NCI-H446 treated with DMSO at 0.1 percent for 48 hours (cell line): ENCODE results near the gene MAPKAPK5.
A peak's percentile ranks its signal among the peaks of the same experiment; 100 is the strongest.
"Not testable (repeated sequence)": the region's sequence is repeated elsewhere in the genome, so short reads cannot be mapped to it uniquely, and the experiment has no call there.

ENCODE experiments used
- DNase-seq: peaks from one replicate; lab custom pipeline; 2025; lab: John Stamatoyannopoulos, UW

Gene MAPKAPK5

GRCh38 chr12:111841750-111842555, at the start of gene MAPKAPK5:
Gene MAPKAPK5 (plus strand): TSS chr12:111842228. CDS start chr12:111842734, 506 bp downstream.
- DNase-seq: peak; percentile 72

GRCh38 chr12:111792856-111793235, 49.2 kb upstream of the MAPKAPK5 start:
- DNase-seq: no peak

- no peak for DNase-seq
These were observed 43.8 kb upstream of the MAPKAPK5 start for GRCh38 chr12:111798182-111798581.

GRCh38 chr12:111799758-111800157, 42.3 kb upstream of the MAPKAPK5 start:
- no peak for DNase-seq

- DNase-seq: no peak
These were observed 38.9 kb upstream of the MAPKAPK5 start for GRCh38 chr12:111803038-111803626.

GRCh38 chr12:111803851-111804250, 38.2 kb upstream of the MAPKAPK5 start:
- no peak for DNase-seq

GRCh38 chr12:111806304-111806703, 35.7 kb upstream of the MAPKAPK5 start:
- no peak for DNase-seq

- no peak for DNase-seq
These were observed 34.8 kb upstream of the MAPKAPK5 start for GRCh38 chr12:111807232-111807631.

GRCh38 chr12:111812881-111813741, 28.9 kb upstream of the MAPKAPK5 start:
- peak; percentile 59 for DNase-seq

- no peak for DNase-seq
These were observed 25.9 kb upstream of the MAPKAPK5 start for GRCh38 chr12:111816065-111816615.

GRCh38 chr12:111816898-111817297, 25.1 kb upstream of the MAPKAPK5 start:
- DNase-seq: not testable (repeated sequence)

GRCh38 chr12:111818340-111818739, 23.7 kb upstream of the MAPKAPK5 start:
- DNase-seq: no peak

- no peak for DNase-seq
These were observed 22.6 kb upstream of the MAPKAPK5 start for GRCh38 chr12:111819191-111820158.

- DNase-seq: not testable (repeated sequence)
These were observed 21.2 kb upstream of the MAPKAPK5 start for GRCh38 chr12:111820828-111821227.

- DNase-seq: no peak
These were observed 19.1 kb upstream of the MAPKAPK5 start for GRCh38 chr12:111822886-111823285.

GRCh38 chr12:111823891-111824290, 18.1 kb upstream of the MAPKAPK5 start:
- no peak for DNase-seq

GRCh38 chr12:111824312-111824711, 17.7 kb upstream of the MAPKAPK5 start:
- not testable (repeated sequence) for DNase-seq

- no peak for DNase-seq
These were observed 16.5 kb upstream of the MAPKAPK5 start for GRCh38 chr12:111825509-111825908.

GRCh38 chr12:111826316-111826715, 15.7 kb upstream of the MAPKAPK5 start:
- no peak for DNase-seq

GRCh38 chr12:111826992-111827391, 15.0 kb upstream of the MAPKAPK5 start:
- DNase-seq: no peak

GRCh38 chr12:111827907-111828306, 14.1 kb upstream of the MAPKAPK5 start:
- no peak for DNase-seq
